Neuronal stem cell (in vitro differentiated cells): Measurements from ENCODE around the gene SSBP1.
"Not testable (repeated sequence)": the region's sequence is repeated elsewhere in the genome, so short reads cannot be mapped to it uniquely, and the experiment has no call there.

Experiments
- DNase-seq: peaks from one replicate; pipeline ENCODE4 v3.0.0-alpha.2; 2013; ENCODE audit warnings: low spot score
- H2AFZ ChIP-seq: one replicate; pipeline ENCODE4 v1.6.1; 2013; ENCODE audit warnings: mild to moderate bottlenecking, low read length, inconsistent platforms
- H2AK5ac ChIP-seq: 2 replicates; pipeline ENCODE4 v1.6.1; 2013; ENCODE audit warnings: low read depth, mild to moderate bottlenecking, inconsistent platforms, low read length, moderate library complexity, mixed read lengths
- H2BK120ac ChIP-seq: 2 replicates; pipeline ENCODE4 v1.6.1; 2013; ENCODE audit warnings: low read depth, mild to moderate bottlenecking, inconsistent platforms, low read length, moderate library complexity, mixed read lengths
- H2BK12ac ChIP-seq: one replicate; pipeline ENCODE4 v1.6.1; 2013; ENCODE audit warnings: low read length, inconsistent platforms
- H2BK15ac ChIP-seq: 2 replicates; pipeline ENCODE4 v1.6.1; 2013; ENCODE audit warnings: mild to moderate bottlenecking, low read length, inconsistent platforms, mixed read lengths
- H2BK5ac ChIP-seq: one replicate; pipeline ENCODE4 v1.6.1; 2013; ENCODE audit warnings: inconsistent platforms, mild to moderate bottlenecking, low read length, moderate library complexity
- H3K14ac ChIP-seq: one replicate; pipeline ENCODE4 v1.6.1; 2013; ENCODE audit warnings: low read length, inconsistent platforms
- H3K18ac ChIP-seq: 2 replicates; pipeline ENCODE4 v1.6.1; 2013; ENCODE audit warnings: low read length, inconsistent platforms
- H3K23ac ChIP-seq: 2 replicates; pipeline ENCODE4 v1.6.1; 2013; ENCODE audit warnings: low read depth, mild to moderate bottlenecking, mixed read lengths, low read length, inconsistent platforms; ENCODE audit not compliant: poor library complexity
- H3K27ac ChIP-seq: replicated peaks from 3 replicates; pipeline ENCODE4 v1.5.1; 2013; ENCODE audit warnings: low read length, inconsistent platforms
- H3K27me3 ChIP-seq, 3 experiments: 2 replicates each; pipeline ENCODE4 v1.6.1; 2013; ENCODE audit warnings: low read length in 3 of 3, mild to moderate bottlenecking in 2 of 3, inconsistent platforms in 1 of 3, low read depth in 1 of 3, mixed read lengths in 1 of 3, moderate library complexity in 1 of 3; ENCODE audit not compliant: control insufficient read depth in 3 of 3, insufficient read depth in 3 of 3
- H3K36me3 ChIP-seq, 2 donors: replicated peaks in 1 of 2; 2 replicates each; pipeline ENCODE4 v1.6.1; 2013; ENCODE audit warnings: low read length in 2 of 2; ENCODE audit not compliant: control insufficient read depth in 2 of 2, insufficient read depth in 2 of 2
- H3K4ac ChIP-seq: 2 replicates; pipeline ENCODE4 v1.6.1; 2013; ENCODE audit warnings: inconsistent platforms, mild to moderate bottlenecking, low read length, moderate library complexity
- H3K4me1 ChIP-seq, 2 donors: 1 replicate in 1 of 2; 2 replicates in 1 of 2; pipeline ENCODE4 v1.6.1; 2013; ENCODE audit warnings: low read length in 2 of 2, low read depth in 1 of 2; ENCODE audit not compliant: control insufficient read depth in 2 of 2, insufficient read depth in 1 of 2
- H3K4me2 ChIP-seq: one replicate; pipeline ENCODE4 v1.6.1; 2013; ENCODE audit warnings: mild to moderate bottlenecking, low read length, inconsistent platforms; ENCODE audit not compliant: insufficient read depth, poor library complexity, severe bottlenecking
- H3K4me3 ChIP-seq, 2 donors: 2 replicates each; pipeline ENCODE4 v1.5.1; 2013; ENCODE audit warnings: low read length in 2 of 2, mild to moderate bottlenecking in 2 of 2, inconsistent platforms in 1 of 2, moderate library complexity in 1 of 2
- H3K79me1 ChIP-seq: one replicate; pipeline ENCODE4 v1.6.1; 2013; ENCODE audit warnings: low read depth, mild to moderate bottlenecking, inconsistent platforms, low read length, moderate library complexity
- H3K9ac ChIP-seq: one replicate; pipeline ENCODE4 v1.6.1; 2013; ENCODE audit warnings: mild to moderate bottlenecking, low read depth, low read length, inconsistent platforms; ENCODE audit not compliant: poor library complexity
- H3K9me3 ChIP-seq, 2 donors: replicated peaks in 1 of 2; 2 replicates each; pipeline versions ENCODE3 to v1.6.1; 2013; ENCODE audit warnings: low read length in 2 of 2, mild to moderate bottlenecking in 2 of 2, inconsistent platforms in 1 of 2, low read depth in 1 of 2, mixed read lengths in 1 of 2, moderate library complexity in 1 of 2; ENCODE audit not compliant: control insufficient read depth in 2 of 2, insufficient read depth in 1 of 2
- H4K8ac ChIP-seq: one replicate; pipeline ENCODE4 v1.6.1; 2013; ENCODE audit warnings: low read depth, mild to moderate bottlenecking, inconsistent platforms, low read length, moderate library complexity
- H4K91ac ChIP-seq: one replicate; pipeline ENCODE4 v1.6.1; 2013; ENCODE audit warnings: low read length, low read depth, mild to moderate bottlenecking, inconsistent platforms; ENCODE audit not compliant: poor library complexity
- WGBS, 2 donors: extraction: QIAGEN DNeasy Blood & Tissue Kit; methylation state at CpG; one replicate each; pipeline ENCODE4 v1.1.7; 2013; ENCODE audit warnings: missing lambda C conversion rate in 2 of 2, mixed read lengths in 1 of 2; ENCODE audit not compliant: insufficient read length in 2 of 2, insufficient replicate concordance in 1 of 2; ENCODE audit errors: extremely low coverage in 2 of 2; 5-methylcytosine and 5-hydroxymethylcytosine counted together

Gene SSBP1

DNA sequence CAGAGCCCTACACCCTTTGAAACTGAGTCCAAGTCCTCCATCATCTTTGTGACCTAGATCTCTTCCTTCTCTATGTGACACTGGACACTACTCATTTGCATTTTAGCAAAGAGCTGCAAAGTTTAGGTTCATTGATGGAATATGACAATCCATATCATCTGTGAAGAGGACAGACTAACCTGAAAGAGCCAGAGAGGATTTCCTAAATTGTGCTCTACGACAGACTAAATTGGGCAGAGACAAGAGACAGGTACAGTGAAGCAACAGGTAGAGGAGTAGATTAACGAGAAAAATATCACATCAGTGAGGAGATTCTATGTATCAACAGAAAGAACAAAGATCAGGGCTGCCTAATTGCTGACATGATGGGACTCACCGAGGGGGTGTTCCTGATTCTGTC is 25.6 kb downstream of the SSBP1 start, which contains the start of gene TAS2R3:
TAS2R3 (plus strand) TSS at position 301 of the 400 bp plus-strand sequence; CDS start at position 363, 62 bp downstream.
- no peak within 1 kb of the TSS for H3K27ac ChIP-seq
- H3K14ac ChIP-seq, result no peak within 1 kb of the TSS
- no peak within 1 kb of the TSS for H2BK15ac ChIP-seq
- H3K4ac ChIP-seq, result no peak within 1 kb of the TSS
- H3K9ac ChIP-seq, result no peak within 1 kb of the TSS
- no peaks in the 10 kb centered on the region for H3K27me3 ChIP-seq
- no peak within 1 kb of the TSS for H4K91ac ChIP-seq
- no peak within 1 kb of the TSS for H2BK5ac ChIP-seq
- H2BK120ac ChIP-seq, result no peak within 1 kb of the TSS
- no peak within 1 kb of the TSS for H4K8ac ChIP-seq
- no peaks in the 10 kb centered on the region for H3K79me1 ChIP-seq
- H3K4me2 ChIP-seq, result no peak within 1 kb of the TSS
- no peak within 1 kb of the TSS for H3K23ac ChIP-seq
- H3K9me3 ChIP-seq, result no peaks in the 10 kb centered on the region
- no CpG with 5 or more reads among the region's 3 CpGs for WGBS, 2 donors
- H2BK12ac ChIP-seq, result no peak within 1 kb of the TSS
- no peak within 1 kb of the TSS for H2AFZ ChIP-seq
- no peak within 1 kb of the TSS for H3K4me3 ChIP-seq
- no peak for DNase-seq
- no peaks in the 10 kb centered on the region for H3K4me1 ChIP-seq
- H2AK5ac ChIP-seq, result no peak within 1 kb of the TSS
- no peak within 1 kb of the TSS for H3K18ac ChIP-seq
- H3K36me3 ChIP-seq, result peaks cover 13 to 69% of the 10 kb centered on the region in 2 donors

DNA sequence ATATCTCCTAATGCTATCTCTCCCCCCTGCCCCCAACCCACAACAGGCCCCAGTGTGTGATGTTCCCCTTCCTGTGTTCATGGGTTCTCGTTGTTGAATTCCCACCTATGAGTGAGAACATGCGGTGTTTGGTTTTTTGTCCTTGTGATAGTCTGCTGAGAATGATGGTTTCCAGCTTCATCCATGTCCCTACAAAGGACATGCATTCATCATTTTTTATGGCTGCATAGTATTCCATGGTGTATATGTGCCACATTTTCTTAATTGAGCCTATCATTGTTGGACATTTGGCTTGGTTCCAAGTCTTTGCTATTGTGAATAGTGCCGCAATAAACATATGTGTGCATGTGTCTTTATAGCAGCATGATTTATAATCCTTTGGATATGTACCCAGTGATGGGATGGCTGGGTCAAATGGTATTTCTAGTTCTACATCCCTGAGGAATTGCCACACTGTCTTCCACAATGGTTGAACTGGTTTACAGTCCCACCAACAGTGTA is 32.0 kb downstream of the SSBP1 start:
- not testable (repeated sequence) for H2BK120ac ChIP-seq, H2BK15ac ChIP-seq, H3K4me2 ChIP-seq, H3K4me3 ChIP-seq, H2BK12ac ChIP-seq, H3K27ac ChIP-seq, H4K8ac ChIP-seq, H4K91ac ChIP-seq, H2BK5ac ChIP-seq, H3K9ac ChIP-seq, H3K14ac ChIP-seq, H3K9me3 ChIP-seq, H3K27me3 ChIP-seq, H3K4me1 ChIP-seq, H3K23ac ChIP-seq, DNase-seq, H3K18ac ChIP-seq, H3K4ac ChIP-seq, H2AK5ac ChIP-seq, H3K79me1 ChIP-seq, H2AFZ ChIP-seq
- peaks cover 5 to 14% of the 10 kb centered on the region in 2 donors for H3K36me3 ChIP-seq
- WGBS, 2 donors, result no CpG with 5 or more reads among the region's 3 CpGs

GRCh38 chr7:141776374-141776773 is 38.2 kb downstream of the SSBP1 start, which contains the start of gene TAS2R4:
TAS2R4 (plus strand) TSS chr7:141776674; CDS start chr7:141778489, 1,815 bp downstream.
- Histone ChIP-seq H2BK12ac (no peak within 1 kb of the TSS), H3K27me3 (no peaks in the 10 kb centered on the region), H4K91ac (no peak within 1 kb of the TSS), H3K18ac (no peak within 1 kb of the TSS), H3K79me1 (no peaks in the 10 kb centered on the region), H2BK120ac (no peak within 1 kb of the TSS), H2BK15ac (no peak within 1 kb of the TSS), H3K23ac (no peak within 1 kb of the TSS), H3K4ac (no peak within 1 kb of the TSS), H3K14ac (no peak within 1 kb of the TSS), H2BK5ac (no peak within 1 kb of the TSS), H3K9ac (no peak within 1 kb of the TSS), H2AK5ac (no peak within 1 kb of the TSS), H3K4me1 (no peaks in the 10 kb centered on the region), H3K27ac (no peak within 1 kb of the TSS), H3K36me3 (peaks cover 12 to 47% of the 10 kb centered on the region in 2 donors), H2AFZ (no peak within 1 kb of the TSS), H4K8ac (no peak within 1 kb of the TSS), H3K9me3 (peaks cover 4 to 9% of the 10 kb centered on the region in 2 donors), H3K4me2 (no peak within 1 kb of the TSS), H3K4me3 (no peak within 1 kb of the TSS)
- whole genome bisulfite sequencing, 2 donors, result no CpG with 5 or more reads among the region's 1 CpG
- DNase-seq, result no peak

GRCh38 chr7:141785706-141786552 is 47.8 kb downstream of the SSBP1 start:
- H2BK15ac ChIP-seq, result no peak overlapping the region
- H3K4ac ChIP-seq, result no peak overlapping the region
- H3K27ac ChIP-seq, result no peak overlapping the region
- DNase-seq, result peak; percentile 17
- H3K36me3 ChIP-seq, result peaks cover 7 to 28% of the 10 kb centered on the region in 2 donors
- no peak overlapping the region for H3K4me3 ChIP-seq
- no peak overlapping the region for H4K91ac ChIP-seq
- H2BK5ac ChIP-seq, result no peak overlapping the region
- H2BK120ac ChIP-seq, result no peak overlapping the region
- H2BK12ac ChIP-seq, result no peak overlapping the region
- no peak overlapping the region for H3K23ac ChIP-seq
- no peaks in the 10 kb centered on the region for H3K9me3 ChIP-seq
- no peak overlapping the region for H2AK5ac ChIP-seq
- no peaks in the 10 kb centered on the region for H3K27me3 ChIP-seq
- H4K8ac ChIP-seq, result no peak overlapping the region
- H3K79me1 ChIP-seq, result no peaks in the 10 kb centered on the region
- H2AFZ ChIP-seq, result no peak overlapping the region
- H3K4me2 ChIP-seq, result no peak overlapping the region
- no peak overlapping the region for H3K14ac ChIP-seq
- H3K9ac ChIP-seq, result no peak overlapping the region
- H3K4me1 ChIP-seq, result no peaks in the 10 kb centered on the region
- no CpG with 5 or more reads among the region's 13 CpGs for WGBS, 2 donors
- H3K18ac ChIP-seq, result no peak overlapping the region
